Caco-2 (cell line): ENCODE measurements around the gene SLC9A3. TPM values are rescaled to one million over a fixed set of nuclear protein-coding genes. Genes with fewer than 3 reads are reported as not detected.

Source experiments
- BruUV-seq: library from RNA; stranded (reverse); fragments of 400-500 nt; replicated peaks from 2 replicates; lab custom pipeline; 2021; lab: Mats Ljungman, UMichigan
- CTCF ChIA-PET: fragments of 300-600 bp; sonication (Branson Sonifier 250); formaldehyde crosslinking; loops from one replicate; lab custom pipeline; 2022; ENCODE audit warnings: antibody characterized with exemption; lab: Charles Lee
- POLR2A ChIA-PET: fragments of 300-600 bp; sonication (Branson Sonifier 250); formaldehyde crosslinking; loops from one replicate; lab custom pipeline; 2022; ENCODE audit warnings: antibody characterized with exemption; lab: Charles Lee
- DNase-seq, 2 experiments: peaks; one replicate each; pipeline versions ENCODE4 v3.0.0 to v3.0.0-alpha.2; 2020 to 2022
- H3K27me3 ChIP-seq: replicated peaks from 2 replicates; pipeline ENCODE4 v1.6.0; 2011; ENCODE audit warnings: low read length; ENCODE audit not compliant: control insufficient read depth, insufficient read depth
- H3K36me3 ChIP-seq: 2 replicates; pipeline ENCODE4 v1.5.1; 2011; ENCODE audit warnings: low read length; ENCODE audit not compliant: control insufficient read depth, insufficient read depth
- H3K4me1 ChIP-seq: fragments of 250-450 bp; sonication (Bioruptor Pico); 2 replicates; pipeline ENCODE4 v1.5.1; 2020; ENCODE audit warnings: mild to moderate bottlenecking
- H3K4me3 ChIP-seq: 2 replicates; pipeline ENCODE4 v1.5.1; 2011; ENCODE audit warnings: low read depth, mild to moderate bottlenecking, control low read depth, low read length
- H3K9me3 ChIP-seq: fragments of 250-450 bp; sonication (Bioruptor Pico); 2 replicates; pipeline ENCODE4 v1.5.1; 2020; ENCODE audit warnings: mild to moderate bottlenecking, moderate library complexity
- H3K27ac Mint-ChIP-seq: one replicate; pipeline ENCODE4 v1.8.0; 2022; ENCODE audit warnings: mixed read lengths; ENCODE audit not compliant: unreplicated experiment
- H3K27me3 Mint-ChIP-seq: one replicate; pipeline ENCODE4 v1.8.0; 2022; ENCODE audit warnings: mixed read lengths; ENCODE audit not compliant: insufficient read depth, unreplicated experiment
- H3K36me3 Mint-ChIP-seq: one replicate; pipeline ENCODE4 v1.8.0; 2022; ENCODE audit warnings: mild to moderate bottlenecking, mixed read lengths; ENCODE audit not compliant: insufficient read depth, unreplicated experiment
- H3K4me1 Mint-ChIP-seq: one replicate; pipeline ENCODE4 v1.8.0; 2022; ENCODE audit warnings: low read depth, mixed read lengths; ENCODE audit not compliant: unreplicated experiment
- H3K4me3 Mint-ChIP-seq: one replicate; pipeline ENCODE4 v1.8.0; 2022; ENCODE audit warnings: mild to moderate bottlenecking, moderate library complexity, mixed read lengths; ENCODE audit not compliant: unreplicated experiment
- H3K9me3 Mint-ChIP-seq: one replicate; pipeline ENCODE4 v1.8.0; 2022; ENCODE audit warnings: mixed read lengths; ENCODE audit not compliant: unreplicated experiment
- CTCF ChIP-seq, 2 experiments: fragments of 200-600 bp in 1 of 2; IDR thresholded peaks; 1 replicate in 1 of 2; 2 replicates in 1 of 2; pipeline versions ENCODE4 v1.5.1 to v1.8.0; 2011 to 2022; ENCODE audit warnings: antibody characterized with exemption in 1 of 2, control low read depth in 1 of 2, inconsistent platforms in 1 of 2, low read depth in 1 of 2, low read length in 1 of 2, mild to moderate bottlenecking in 1 of 2, moderate library complexity in 1 of 2; ENCODE audit not compliant: insufficient read depth in 1 of 2, severe bottlenecking in 1 of 2, unreplicated experiment in 1 of 2
- intact Hi-C: fragments of 100-400 bp; cut with micrococcal nuclease; formaldehyde crosslinking; loops from one replicate; pipeline ENCODE4 v1.10.0; 2022; ENCODE audit not compliant: unreplicated experiment
- total RNA-seq: library from RNA; stranded (reverse); gene quantifications from 2 replicates; pipeline ENCODE4 v1.2.3, GENCODE V29; 2022

The SLC9A3 gene
- total RNA-seq, 1 experiment from 2014 or later = 3.4 TPM

GRCh38 chr5:476814-477175, 47.5 kb downstream of the SLC9A3 start:
- H3K9me3 Mint-ChIP-seq = no peaks in the 10 kb centered on the region
- no peak for DNase-seq
- no peak overlapping the region for H3K4me3 Mint-ChIP-seq
- CTCF ChIA-PET = no interaction called here
- BruUV-seq = no TSS peak
- no peaks in the 10 kb centered on the region for H3K27me3 Mint-ChIP-seq
- H3K4me1 Mint-ChIP-seq = peaks cover 7% of the 10 kb centered on the region
- intact Hi-C loops = no loop called here
- peaks cover 15% of the 10 kb centered on the region for H3K36me3 Mint-ChIP-seq
- no peak overlapping the region for H3K27ac Mint-ChIP-seq
- Histone ChIP-seq H3K4me3 (no peak overlapping the region), H3K4me1 (no peaks in the 10 kb centered on the region), H3K27me3 (no peaks in the 10 kb centered on the region), H3K9me3 (no peaks in the 10 kb centered on the region), H3K36me3 (no peaks in the 10 kb centered on the region)
- TF ChIP-seq CTCF (IDR thresholded peaks at IDR 0.05; ENCODE audit: insufficient read depth in 1 of 2, low read depth in 1 of 2, low read length in 1 of 2, severe bottlenecking in 1 of 2, unreplicated experiment in 1 of 2) = no peak
- POLR2A ChIA-PET = no interaction called here

GRCh38 chr5:476102-476813, 48.0 kb downstream of the SLC9A3 start:
- BruUV-seq = no TSS peak
- H3K4me1 ChIP-seq = no peaks in the 10 kb centered on the region
- peaks cover 20% of the 10 kb centered on the region for H3K36me3 Mint-ChIP-seq
- H3K9me3 Mint-ChIP-seq = no peaks in the 10 kb centered on the region
- no peak overlapping the region for H3K27ac Mint-ChIP-seq
- H3K4me3 Mint-ChIP-seq = no peak overlapping the region
- H3K9me3 ChIP-seq = no peaks in the 10 kb centered on the region
- ChIA-PET POLR2A (no interaction called here), CTCF (no interaction called here)
- no peak for TF ChIP-seq CTCF (IDR thresholded peaks at IDR 0.05; ENCODE audit: insufficient read depth in 1 of 2, low read depth in 1 of 2, low read length in 1 of 2, severe bottlenecking in 1 of 2, unreplicated experiment in 1 of 2)
- no peak for DNase-seq
- H3K4me1 Mint-ChIP-seq = peaks cover 7% of the 10 kb centered on the region
- no peak overlapping the region for H3K4me3 ChIP-seq
- H3K27me3 Mint-ChIP-seq = no peaks in the 10 kb centered on the region
- no peaks in the 10 kb centered on the region for H3K27me3 ChIP-seq
- intact Hi-C loops = no loop called here
- H3K36me3 ChIP-seq = no peaks in the 10 kb centered on the region

- Mint-ChIP-seq H3K27ac (peak overlapping the region; percentile 42), H3K9me3 (no peaks in the 10 kb centered on the region), H3K4me3 (peak overlapping the region; percentile 59), H3K36me3 (peaks cover 24% of the 10 kb centered on the region), H3K27me3 (no peaks in the 10 kb centered on the region), H3K4me1 (peaks cover 7% of the 10 kb centered on the region)
- Histone ChIP-seq H3K4me3 (no peak overlapping the region), H3K27me3 (no peaks in the 10 kb centered on the region), H3K9me3 (no peaks in the 10 kb centered on the region), H3K36me3 (no peaks in the 10 kb centered on the region), H3K4me1 (no peaks in the 10 kb centered on the region)
- BruUV-seq = no TSS peak
- POLR2A ChIA-PET = no interaction called here
- intact Hi-C loops = no loop called here
- no peak for DNase-seq
- TF ChIP-seq CTCF (IDR thresholded peaks at IDR 0.05; ENCODE audit: insufficient read depth in 1 of 2, low read depth in 1 of 2, low read length in 1 of 2, severe bottlenecking in 1 of 2, unreplicated experiment in 1 of 2) = no peak
- CTCF ChIA-PET = no interaction called here
Measured at GRCh38 chr5:475704-476101, 48.5 kb downstream of the SLC9A3 start.
